ACC112 (cell line): ENCODE data around the gene EIF2S2.

Experiments
- H2AFZ ChIP-seq: fragments of 200-600 bp; sonication (generic); one replicate; pipeline ENCODE4 v1.6.0; 2017; ENCODE audit warnings: antibody characterized with exemption, low read length; ENCODE audit not compliant: unreplicated experiment
- H3K27ac ChIP-seq: fragments of 200-600 bp; sonication (generic); 2 replicates; pipeline ENCODE4 v1.5.1; 2014; ENCODE audit warnings: low read depth, mild to moderate bottlenecking, antibody characterized with exemption, low read length, moderate library complexity
- H3K27me3 ChIP-seq: fragments of 200-600 bp; sonication (generic); 2 replicates; pipeline ENCODE4 v1.6.1; 2014; ENCODE audit warnings: mild to moderate bottlenecking, antibody characterized with exemption, low read length, moderate library complexity, mixed read lengths; ENCODE audit not compliant: insufficient read depth
- H3K36me3 ChIP-seq: fragments of 200-600 bp; sonication (generic); 2 replicates; pipeline ENCODE4 v1.6.1; 2016; ENCODE audit warnings: mild to moderate bottlenecking, antibody characterized with exemption, low read length, moderate library complexity, mixed read lengths; ENCODE audit not compliant: insufficient read depth
- H3K4me1 ChIP-seq: fragments of 200-600 bp; sonication (generic); one replicate; pipeline ENCODE4 v1.6.1; 2016; ENCODE audit warnings: low read length, mixed read lengths; ENCODE audit not compliant: insufficient read depth, unreplicated experiment, control insufficient read depth
- H3K4me3 ChIP-seq: fragments of 200-600 bp; sonication (generic); 2 replicates; pipeline ENCODE4 v1.5.1; 2014; ENCODE audit warnings: mild to moderate bottlenecking, low read depth, low read length
- H3K79me2 ChIP-seq: fragments of 200-600 bp; sonication (generic); one replicate; pipeline ENCODE4 v1.6.0; 2016; ENCODE audit warnings: low read length; ENCODE audit not compliant: control insufficient read depth, unreplicated experiment, insufficient read depth

The EIF2S2 gene

DNA sequence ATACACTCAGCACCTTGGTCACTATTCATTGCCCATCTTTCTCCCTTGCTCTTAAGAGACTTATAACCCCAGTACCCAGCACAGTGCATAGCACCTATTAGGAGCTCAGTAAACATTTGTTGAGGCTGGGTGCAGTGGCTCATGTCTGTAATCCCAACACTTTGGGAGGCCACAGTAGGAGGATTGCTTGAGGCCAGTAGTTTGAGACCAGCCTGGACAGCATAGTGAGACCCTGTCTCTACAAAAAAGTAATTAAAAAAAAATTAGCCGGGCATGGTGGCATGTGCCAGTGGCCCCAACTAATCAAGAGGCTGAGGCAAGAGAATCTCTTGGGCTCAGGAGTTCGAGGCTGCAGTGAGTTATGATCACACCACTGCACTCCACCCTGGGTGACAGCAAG lies 8.2 kb upstream of the EIF2S2 start:
- no peaks in the 10 kb centered on the region for H3K27me3 ChIP-seq

DNA sequence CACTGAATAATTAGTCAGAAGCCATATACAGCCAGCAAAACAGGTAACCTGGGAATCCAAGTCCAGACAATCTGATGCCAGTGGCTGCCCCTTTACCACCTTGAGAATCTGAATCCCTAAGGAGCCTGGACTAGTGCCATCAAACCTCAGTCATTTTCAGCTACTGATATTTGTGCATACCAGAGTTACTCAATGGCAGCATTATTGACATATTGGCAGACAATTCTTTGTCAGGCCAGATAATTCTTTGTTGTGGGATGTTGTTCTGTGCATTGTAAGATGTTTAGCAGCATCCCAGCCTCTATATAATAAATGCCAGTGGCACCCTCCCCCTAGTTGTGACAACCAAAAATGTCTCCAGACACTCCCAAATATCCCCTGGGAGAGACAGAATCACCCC lies 3.2 kb upstream of the EIF2S2 start:
- H3K79me2 ChIP-seq: peaks cover 18% of the 10 kb centered on the region
- H3K4me3 ChIP-seq: no peak overlapping the region
- no peak overlapping the region for H2AFZ ChIP-seq
- no peaks in the 10 kb centered on the region for H3K27me3 ChIP-seq
- no peak overlapping the region for H3K27ac ChIP-seq
- no peaks in the 10 kb centered on the region for H3K36me3 ChIP-seq
- H3K4me1 ChIP-seq: peaks cover 2% of the 10 kb centered on the region

More for the DNA sequence above, 8.2 kb upstream of the EIF2S2 start:
- H3K4me3 ChIP-seq: no peak overlapping the region
- H3K4me1 ChIP-seq: peaks cover 6% of the 10 kb centered on the region
- H3K79me2 ChIP-seq: no peaks in the 10 kb centered on the region
- H3K36me3 ChIP-seq: no peaks in the 10 kb centered on the region
- H3K27ac ChIP-seq: no peak overlapping the region
- H2AFZ ChIP-seq: no peak overlapping the region

DNA sequence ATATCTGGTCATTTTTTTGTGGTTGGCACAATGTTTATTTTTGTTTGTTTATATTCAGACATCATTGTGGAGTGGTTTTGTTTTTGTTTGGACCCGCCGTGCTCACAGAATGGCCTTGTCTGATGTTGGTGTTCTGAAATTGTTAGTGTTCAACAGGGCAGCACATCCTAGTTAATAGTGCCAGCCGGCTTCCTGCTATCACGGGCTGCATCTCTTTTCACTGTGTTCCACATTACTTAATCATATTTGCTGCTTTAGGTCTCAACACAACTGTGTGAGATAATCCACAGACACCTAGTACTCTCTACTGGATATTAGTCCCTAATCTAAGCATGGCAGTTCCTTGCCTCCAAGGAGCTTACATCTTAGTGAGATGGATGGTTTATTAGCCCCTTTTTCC lies 2.8 kb upstream of the EIF2S2 start:
- H3K4me1 ChIP-seq: peaks cover 4% of the 10 kb centered on the region
- H3K27ac ChIP-seq: no peak overlapping the region
- H3K79me2 ChIP-seq: peaks cover 21% of the 10 kb centered on the region
- H3K36me3 ChIP-seq: no peaks in the 10 kb centered on the region
- H2AFZ ChIP-seq: no peak overlapping the region
- no peaks in the 10 kb centered on the region for H3K27me3 ChIP-seq
- H3K4me3 ChIP-seq: no peak overlapping the region

DNA sequence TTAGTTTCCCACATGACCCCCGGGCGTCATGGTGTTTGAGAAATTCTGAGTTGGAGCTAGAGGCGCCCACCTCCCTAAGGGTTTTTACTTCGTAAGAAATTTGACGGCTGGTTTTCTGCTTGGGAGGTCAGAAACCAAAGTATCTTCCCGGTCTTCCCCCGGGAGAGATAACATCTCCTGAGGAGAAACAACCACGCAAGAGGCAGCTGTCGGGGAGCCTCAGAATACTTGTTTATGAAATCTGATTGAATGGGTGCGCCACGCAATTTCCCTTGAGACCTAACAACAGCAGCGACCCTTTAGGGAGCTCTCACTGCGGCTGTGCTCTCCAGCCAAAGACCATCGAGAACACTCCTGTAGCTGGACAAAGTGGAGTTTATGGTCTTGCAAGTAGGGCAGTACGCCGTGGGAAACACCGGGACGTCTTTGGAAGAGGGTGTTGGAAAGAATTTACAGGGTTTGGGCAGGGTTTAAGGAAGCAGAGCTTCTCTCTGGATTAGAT lies 608 bp upstream of the EIF2S2 start:
- H3K4me1 ChIP-seq: peaks cover 26% of the 10 kb centered on the region
- H3K27me3 ChIP-seq: no peaks in the 10 kb centered on the region
- peaks cover 9% of the 10 kb centered on the region for H3K36me3 ChIP-seq
- H3K79me2 ChIP-seq: peaks cover 43% of the 10 kb centered on the region
- peak overlapping the region; percentile 87 for H3K4me3 ChIP-seq
- peak overlapping the region; percentile 94 for H2AFZ ChIP-seq
- peak overlapping the region; percentile 29; the same call in 1 of the 2 replicates for H3K27ac ChIP-seq

DNA sequence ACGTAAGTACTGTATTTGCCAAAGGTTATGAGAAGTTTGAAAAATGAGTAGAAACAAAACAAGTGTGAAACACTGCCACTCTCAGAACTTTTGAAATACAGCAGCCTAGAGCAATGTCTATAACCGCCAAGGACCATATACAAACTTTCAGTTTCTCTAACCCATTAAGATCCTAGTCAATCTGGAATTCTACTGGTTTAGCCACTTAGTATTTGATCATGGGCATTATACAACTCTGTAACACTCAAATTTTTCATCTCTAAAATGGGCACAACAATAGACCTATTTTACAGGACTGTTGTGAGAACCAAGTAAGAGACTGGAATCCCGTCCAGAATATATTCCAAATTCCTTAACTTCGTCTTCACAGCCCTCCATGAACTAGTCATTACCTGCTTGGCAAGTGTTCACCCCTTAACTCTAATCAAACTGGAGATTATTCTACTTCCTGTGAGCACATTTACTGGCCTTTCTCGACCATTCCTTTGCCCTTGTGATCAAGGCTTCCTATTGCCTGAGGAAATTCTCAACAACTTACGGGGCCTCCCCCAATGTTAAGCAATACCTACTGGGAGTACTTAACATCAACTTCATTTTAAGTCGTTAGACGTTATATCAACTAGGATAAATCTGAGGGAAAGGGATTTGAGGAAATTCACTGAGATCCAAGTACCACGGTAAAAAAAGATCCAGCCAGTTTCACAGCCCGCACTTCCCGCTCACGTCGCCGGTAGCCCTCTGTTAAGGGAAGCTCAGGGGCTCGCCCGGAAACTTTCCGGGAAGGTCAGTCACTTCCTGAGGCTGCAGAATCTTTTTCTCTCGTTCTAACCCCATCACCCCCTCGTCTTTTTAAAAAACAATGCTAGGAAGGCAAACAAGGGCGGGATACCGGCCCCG lies 1.1 kb downstream of the EIF2S2 start:
- Histone ChIP-seq H3K36me3 (peaks cover 9% of the 10 kb centered on the region), H3K79me2 (peaks cover 60% of the 10 kb centered on the region), H3K27ac (peak overlapping the region; percentile 79), H3K27me3 (no peaks in the 10 kb centered on the region), H2AFZ (no peak overlapping the region), H3K4me3 (peak overlapping the region; percentile 87), H3K4me1 (peaks cover 31% of the 10 kb centered on the region)

DNA sequence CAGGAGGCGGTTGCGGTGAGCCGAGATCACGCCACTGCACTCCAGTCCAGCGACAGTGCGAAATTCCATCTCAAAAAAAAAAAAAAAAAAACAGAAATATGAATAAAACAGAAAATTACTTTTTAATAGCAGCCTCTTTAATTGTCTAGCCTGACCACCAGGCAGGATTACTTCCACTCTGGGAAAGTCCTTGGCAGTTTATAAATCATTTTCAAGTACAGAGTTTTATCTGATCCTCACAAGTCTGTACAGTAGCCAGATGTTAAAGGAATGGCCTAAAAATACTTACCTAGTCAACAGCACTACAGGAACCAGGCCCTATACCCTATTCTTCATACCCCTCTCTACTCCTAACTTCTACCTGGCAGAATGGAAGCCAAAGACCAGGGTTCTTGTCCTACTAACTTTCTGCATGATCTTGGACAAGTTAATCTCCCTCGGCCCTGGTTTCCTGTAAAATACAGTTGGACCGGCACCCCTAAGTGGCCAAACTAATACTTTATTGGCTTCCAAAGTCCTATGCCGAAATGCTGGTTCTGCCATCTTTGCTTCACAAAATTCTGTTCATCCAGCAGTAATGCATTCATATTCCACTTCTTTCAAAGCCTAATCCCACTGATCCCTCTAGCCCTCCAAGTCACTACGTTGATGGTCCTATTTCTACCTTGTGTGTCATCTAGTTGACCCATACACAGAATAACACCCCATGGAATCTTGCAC lies 1.9 kb downstream of the EIF2S2 start:
- H3K27ac ChIP-seq: peak overlapping the region; percentile 79
- peaks cover 9% of the 10 kb centered on the region for H3K36me3 ChIP-seq
- H3K27me3 ChIP-seq: no peaks in the 10 kb centered on the region
- peaks cover 68% of the 10 kb centered on the region for H3K79me2 ChIP-seq
- peaks cover 34% of the 10 kb centered on the region for H3K4me1 ChIP-seq
- H2AFZ ChIP-seq: no peak overlapping the region
- H3K4me3 ChIP-seq: peak overlapping the region; percentile 87

DNA sequence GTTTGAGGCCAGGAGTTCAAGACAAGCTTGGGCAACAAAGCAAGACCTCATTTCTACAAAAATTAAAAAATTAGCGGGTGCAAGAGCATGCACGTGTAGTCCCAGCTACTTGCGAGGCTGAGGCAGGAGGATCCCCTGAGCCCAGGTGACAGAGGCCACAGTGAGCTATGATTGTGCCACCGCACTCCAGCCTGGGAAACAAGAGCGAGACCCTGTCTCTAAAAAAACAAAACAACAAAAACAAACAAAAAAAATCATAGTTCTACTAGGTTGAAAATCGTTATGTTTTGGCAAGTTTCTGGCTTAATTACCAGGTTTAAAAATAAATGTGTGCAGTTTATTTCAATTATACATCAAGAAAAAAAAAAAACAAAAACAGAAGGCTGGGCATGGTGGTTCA lies 2.6 kb downstream of the EIF2S2 start:
- Histone ChIP-seq H2AFZ (no peak overlapping the region), H3K36me3 (peaks cover 17% of the 10 kb centered on the region), H3K27ac (no peak overlapping the region), H3K27me3 (no peaks in the 10 kb centered on the region), H3K79me2 (peaks cover 75% of the 10 kb centered on the region), H3K4me1 (peaks cover 34% of the 10 kb centered on the region), H3K4me3 (peak overlapping the region; percentile 32)

DNA sequence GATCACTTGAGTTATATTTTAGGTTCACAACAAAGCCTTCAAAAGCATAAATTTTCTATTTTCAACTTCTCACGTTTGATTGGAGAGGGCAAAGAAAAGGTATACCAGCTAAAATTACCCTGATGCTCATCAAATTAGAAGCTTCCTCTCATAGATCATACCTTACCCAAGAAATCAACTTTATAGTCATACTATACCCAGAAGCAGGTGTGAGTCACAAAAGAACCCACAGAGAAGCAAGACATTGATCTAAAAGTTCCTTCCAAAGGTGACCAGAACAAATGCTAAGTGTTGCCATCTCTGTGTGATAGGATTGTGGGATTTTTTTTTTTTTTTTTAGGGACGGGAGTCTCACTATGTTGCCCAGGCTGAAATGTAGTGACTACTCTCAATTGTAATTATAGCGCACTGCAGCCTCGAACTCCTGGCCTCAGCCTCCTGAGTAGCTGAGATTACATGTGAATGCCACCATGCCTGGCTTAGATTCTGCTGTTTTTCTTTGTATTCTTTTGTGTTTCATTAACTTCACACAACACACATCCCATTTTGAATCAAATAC lies 3.3 kb downstream of the EIF2S2 start:
- Histone ChIP-seq H3K4me3 (peak overlapping the region; percentile 10), H3K27ac (no peak overlapping the region), H3K4me1 (peaks cover 34% of the 10 kb centered on the region), H3K36me3 (peaks cover 21% of the 10 kb centered on the region), H2AFZ (no peak overlapping the region), H3K27me3 (no peaks in the 10 kb centered on the region), H3K79me2 (peaks cover 83% of the 10 kb centered on the region)

DNA sequence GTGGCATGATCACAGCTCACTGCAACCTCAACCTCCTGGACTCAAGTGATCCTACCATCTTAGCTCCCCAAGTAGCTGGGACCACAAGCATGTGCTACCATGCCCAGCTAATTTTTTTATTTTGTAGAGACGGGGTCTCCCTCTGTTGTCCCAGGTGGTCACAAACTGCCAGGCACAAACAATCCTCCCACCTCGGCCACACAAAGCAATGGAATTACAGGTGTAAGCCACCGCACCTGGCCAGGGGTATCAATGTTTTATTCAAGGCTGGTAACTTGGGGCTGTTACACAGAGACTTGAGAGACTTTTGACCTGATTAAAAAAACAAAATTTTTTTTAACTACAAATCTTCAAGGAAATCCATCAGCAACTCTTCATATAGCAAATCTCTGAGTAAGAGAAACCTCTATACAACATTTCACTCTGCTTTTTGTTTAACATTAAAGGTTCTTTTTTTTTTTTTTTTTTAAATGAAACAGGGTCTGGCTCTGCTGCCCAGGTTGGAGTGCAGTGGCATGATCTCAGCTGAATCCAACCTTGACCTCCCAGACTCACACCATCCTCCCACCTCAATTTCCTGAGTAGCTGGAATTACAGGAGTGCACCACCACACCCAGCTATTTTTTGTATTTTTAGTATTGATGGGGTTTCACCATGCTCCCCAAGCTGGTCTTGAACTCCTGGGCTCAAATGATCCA lies 5.9 kb downstream of the EIF2S2 start:
- H3K4me1 ChIP-seq: peaks cover 34% of the 10 kb centered on the region
- H3K27me3 ChIP-seq: no peaks in the 10 kb centered on the region
- H3K79me2 ChIP-seq: peaks cover 91% of the 10 kb centered on the region
- peaks cover 32% of the 10 kb centered on the region for H3K36me3 ChIP-seq
- no peak overlapping the region for H3K4me3 ChIP-seq
- no peak overlapping the region for H2AFZ ChIP-seq
- H3K27ac ChIP-seq: no peak overlapping the region

DNA sequence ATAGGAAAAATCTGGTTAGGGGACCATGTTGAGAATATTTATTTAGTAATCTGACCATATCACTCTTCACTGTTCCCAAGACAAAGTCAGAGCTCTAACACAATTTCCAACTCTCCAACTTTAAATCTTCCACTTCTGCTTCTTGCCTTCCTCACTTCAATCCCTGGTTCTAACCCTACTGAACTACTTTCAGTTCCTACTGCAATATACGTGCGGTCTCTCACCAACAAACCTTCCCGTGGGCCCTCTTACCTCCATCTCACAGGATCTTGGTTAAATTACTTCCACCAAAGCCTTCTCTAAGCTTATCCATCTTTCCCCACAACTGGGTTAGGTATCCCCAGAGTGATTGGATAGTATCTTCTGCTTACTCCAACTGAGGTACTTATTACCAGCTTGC lies 8.0 kb downstream of the EIF2S2 start:
- H2AFZ ChIP-seq: no peak overlapping the region
- H3K27me3 ChIP-seq: no peaks in the 10 kb centered on the region
- peaks cover 23% of the 10 kb centered on the region for H3K4me1 ChIP-seq
- H3K4me3 ChIP-seq: no peak overlapping the region
- H3K79me2 ChIP-seq: peaks cover 79% of the 10 kb centered on the region
- peaks cover 36% of the 10 kb centered on the region for H3K36me3 ChIP-seq
- no peak overlapping the region for H3K27ac ChIP-seq
